K562 (cell line): Measurements from ENCODE around the gene ATG7. TPM values are rescaled to one million over a fixed set of nuclear protein-coding genes. Genes with fewer than 3 reads are reported as not detected.
A peak's percentile ranks its signal among the peaks of the same experiment; 100 is the strongest.

Source experiments
- AFF1 ChIP-seq, 2 experiments: fragments of 450-650 bp; IDR thresholded peaks; 2 replicates each; pipeline ENCODE4 v1.6.1; 2018; ENCODE audit warnings: mild to moderate bottlenecking in 2 of 2, low read depth in 1 of 2; ENCODE audit not compliant: partially characterized antibody in 2 of 2
- CSDE1 ChIP-seq, 2 experiments: fragments of 450-650 bp; IDR thresholded peaks; 2 replicates each; pipeline ENCODE4 v1.6.1; 2016; ENCODE audit warnings: mild to moderate bottlenecking in 1 of 2
- DIDO1 ChIP-seq: fragments of 450-650 bp; IDR thresholded peaks from 2 replicates; pipeline ENCODE4 v1.6.1; 2016; ENCODE audit warnings: low read depth, missing biosample characterization, missing genetic modification characterization
- HNRNPUL1 ChIP-seq: fragments of 200-400 bp; formaldehyde crosslinking; IDR thresholded peaks from 2 replicates; pipeline ENCODE4 v1.6.1; 2017; ENCODE audit warnings: low read length
- KDM2B ChIP-seq: fragments of 250-450 bp; sonication (Bioruptor Pico); IDR thresholded peaks from 2 replicates; pipeline ENCODE4 v1.8.0; 2021; ENCODE audit warnings: mild to moderate bottlenecking, moderate library complexity
- MAX ChIP-seq: sonication (generic); formaldehyde crosslinking; IDR thresholded peaks from 2 replicates; pipeline ENCODE4 v1.9.0; 2022; ENCODE audit warnings: mild to moderate bottlenecking, missing genetic modification reagents
- RBM34 ChIP-seq: fragments of 200-400 bp; formaldehyde crosslinking; IDR thresholded peaks from 2 replicates; pipeline ENCODE4 v1.6.1; 2018; ENCODE audit warnings: low read length, borderline replicate concordance; ENCODE audit not compliant: insufficient read depth
- SMC3 ChIP-seq: conservative IDR thresholded peaks from 2 replicates; pipeline ENCODE4 v1.6.1; 2011; ENCODE audit warnings: low read depth, low read length, improper control_type of control experiment; ENCODE audit not compliant: insufficient read depth
- TOE1 ChIP-seq, 2 experiments: fragments of 450-650 bp in 1 of 2; sonication (generic) in 1 of 2; formaldehyde crosslinking in 1 of 2; IDR thresholded peaks; 2 replicates each; pipeline versions ENCODE4 v1.7.1 to v1.8.0; 2016 to 2022; ENCODE audit warnings: borderline replicate concordance in 2 of 2, mild to moderate bottlenecking in 2 of 2, antibody characterized with exemption in 1 of 2, inconsistent platforms in 1 of 2, low read depth in 1 of 2, missing genetic modification reagents in 1 of 2, moderate library complexity in 1 of 2
- ZNF695 ChIP-seq: fragments of 450-650 bp; formaldehyde crosslinking; IDR thresholded peaks from 2 replicates; pipeline ENCODE4 v1.4.0; 2020; ENCODE audit warnings: mild to moderate bottlenecking, moderate library complexity
- ZNF77 ChIP-seq: fragments of 250-450 bp; sonication (Bioruptor Pico); IDR thresholded peaks from 2 replicates; pipeline ENCODE4 v1.5.0; 2020
- polyA plus RNA-seq, 8 experiments: library from polyadenylated mRNA; depleted of rRNA in 4 of 8; stranded (reverse) in 5 of 8; unstranded in 3 of 8; fragments of >200 nt; fragmentation: Nextera tagmentation in 2 of 8; fragmentation: Illumina TruSeq in 1 of 8; extraction: Ambion mirVana in 2 of 8; extraction: Trizol in 1 of 8; gene quantifications; 2 replicates each; pipeline versions ENCODE4 v1.2.1 to v1.2.3, GENCODE V29; 2011 to 2014; ENCODE audit warnings: inconsistent platforms in 1 of 8, missing spikeins in 1 of 8
- total RNA-seq, 7 experiments: library from RNA; depleted of rRNA in 6 of 7; stranded (reverse); fragments of >200 nt in 6 of 7; fragmentation: Illumina TruSeq in 2 of 7; extraction: Trizol in 2 of 7; gene quantifications; 2 replicates each; pipeline versions ENCODE4 v1.2.1 to v1.2.3, GENCODE V29; 2011 to 2021; ENCODE audit warnings: low replicate concordance in 1 of 7
- TF ChIP-seq, protein P1 (sequence below): fragments of 250-450 bp; sonication (Bioruptor Pico); IDR thresholded peaks from 2 replicates; pipeline ENCODE4 v1.5.0; 2020; ENCODE audit warnings: mild to moderate bottlenecking
- TF ChIP-seq, protein P2 (sequence below), 2 experiments: fragments of 250-450 bp in 1 of 2; fragments of 450-650 bp in 1 of 2; sonication (Bioruptor Pico) in 1 of 2; IDR thresholded peaks; 2 replicates each; pipeline versions ENCODE4 v1.6.1 to v1.8.0; 2016 to 2021; ENCODE audit warnings: mild to moderate bottlenecking in 2 of 2, moderate library complexity in 2 of 2, missing compliant biosample characterization in 1 of 2, missing genetic modification characterization in 1 of 2
- TF ChIP-seq, protein P3 (sequence below): fragments of 250-450 bp; sonication (Bioruptor Pico); IDR thresholded peaks from 2 replicates; pipeline ENCODE4 v1.4.0; 2020; ENCODE audit warnings: borderline replicate concordance
- TF ChIP-seq, protein P4 (sequence below): fragments of 250-450 bp; sonication (Bioruptor Pico); IDR thresholded peaks from 2 replicates; pipeline ENCODE4 v1.5.0; 2020; ENCODE audit warnings: mild to moderate bottlenecking, borderline replicate concordance

Gene ATG7
- total and polyA plus RNA-seq, 9 of the 15 experiments (the other 6 are each of a cell fraction or from before 2014, with no cell fraction given): 18.3 to 45.3 (median 33.6) TPM

- peak in 1 of 2 experiments; percentile 19 for TF ChIP-seq AFF1 (IDR thresholded peaks at IDR 0.05; ENCODE audit: low read depth in 1 of 2, partially characterized antibody in 2 of 2)
- no peak for TF ChIP-seq SMC3
- TF ChIP-seq, protein P1, sequence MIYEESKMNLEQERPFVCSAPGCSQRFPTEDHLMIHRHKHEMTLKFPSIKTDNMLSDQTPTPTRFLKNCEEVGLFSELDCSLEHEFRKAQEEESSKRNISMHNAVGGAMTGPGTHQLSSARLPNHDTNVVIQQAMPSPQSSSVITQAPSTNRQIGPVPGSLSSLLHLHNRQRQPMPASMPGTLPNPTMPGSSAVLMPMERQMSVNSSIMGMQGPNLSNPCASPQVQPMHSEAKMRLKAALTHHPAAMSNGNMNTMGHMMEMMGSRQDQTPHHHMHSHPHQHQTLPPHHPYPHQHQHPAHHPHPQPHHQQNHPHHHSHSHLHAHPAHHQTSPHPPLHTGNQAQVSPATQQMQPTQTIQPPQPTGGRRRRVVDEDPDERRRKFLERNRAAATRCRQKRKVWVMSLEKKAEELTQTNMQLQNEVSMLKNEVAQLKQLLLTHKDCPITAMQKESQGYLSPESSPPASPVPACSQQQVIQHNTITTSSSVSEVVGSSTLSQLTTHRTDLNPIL: no peak
- TF ChIP-seq KDM2B (CRISPR knock-in tag): no peak
- no peak for TF ChIP-seq MAX
- TF ChIP-seq RBM34: no peak
- TF ChIP-seq CSDE1 (IDR thresholded peaks at IDR 0.05): no peak
- TF ChIP-seq, protein P2, sequence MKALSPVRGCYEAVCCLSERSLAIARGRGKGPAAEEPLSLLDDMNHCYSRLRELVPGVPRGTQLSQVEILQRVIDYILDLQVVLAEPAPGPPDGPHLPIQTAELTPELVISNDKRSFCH (CRISPR knock-in tag; IDR thresholded peaks at IDR 0.05): no peak
- TF ChIP-seq, protein P2 (tag; IDR thresholded peaks at IDR 0.05): 0 out of 2 replicates have a peak, but pooled peaks have one; percentile 35
- TF ChIP-seq, protein P3, sequence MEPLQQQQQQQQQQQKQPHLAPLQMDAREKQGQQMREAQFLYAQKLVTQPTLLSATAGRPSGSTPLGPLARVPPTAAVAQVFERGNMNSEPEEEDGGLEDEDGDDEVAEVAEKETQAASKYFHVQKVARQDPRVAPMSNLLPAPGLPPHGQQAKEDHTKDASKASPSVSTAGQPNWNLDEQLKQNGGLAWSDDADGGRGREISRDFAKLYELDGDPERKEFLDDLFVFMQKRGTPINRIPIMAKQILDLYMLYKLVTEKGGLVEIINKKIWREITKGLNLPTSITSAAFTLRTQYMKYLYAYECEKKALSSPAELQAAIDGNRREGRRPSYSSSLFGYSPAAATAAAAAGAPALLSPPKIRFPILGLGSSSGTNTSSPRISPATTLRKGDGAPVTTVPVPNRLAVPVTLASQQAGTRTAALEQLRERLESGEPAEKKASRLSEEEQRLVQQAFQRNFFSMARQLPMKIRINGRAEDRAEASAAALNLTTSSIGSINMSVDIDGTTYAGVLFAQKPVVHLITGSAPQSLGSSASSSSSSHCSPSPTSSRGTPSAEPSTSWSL (CRISPR knock-in tag): no peak
- no peak; the same call in 1 of the 2 replicates for TF ChIP-seq TOE1 (IDR thresholded peaks at IDR 0.05; ENCODE audit: borderline replicate concordance)
- TF ChIP-seq TOE1 (CRISPR knock-in tag; IDR thresholded peaks at IDR 0.05; ENCODE audit: borderline replicate concordance, low read depth): no peak
- no peak for TF ChIP-seq HNRNPUL1
- no peak for TF ChIP-seq DIDO1 (tag)
- TF ChIP-seq, protein P4, sequence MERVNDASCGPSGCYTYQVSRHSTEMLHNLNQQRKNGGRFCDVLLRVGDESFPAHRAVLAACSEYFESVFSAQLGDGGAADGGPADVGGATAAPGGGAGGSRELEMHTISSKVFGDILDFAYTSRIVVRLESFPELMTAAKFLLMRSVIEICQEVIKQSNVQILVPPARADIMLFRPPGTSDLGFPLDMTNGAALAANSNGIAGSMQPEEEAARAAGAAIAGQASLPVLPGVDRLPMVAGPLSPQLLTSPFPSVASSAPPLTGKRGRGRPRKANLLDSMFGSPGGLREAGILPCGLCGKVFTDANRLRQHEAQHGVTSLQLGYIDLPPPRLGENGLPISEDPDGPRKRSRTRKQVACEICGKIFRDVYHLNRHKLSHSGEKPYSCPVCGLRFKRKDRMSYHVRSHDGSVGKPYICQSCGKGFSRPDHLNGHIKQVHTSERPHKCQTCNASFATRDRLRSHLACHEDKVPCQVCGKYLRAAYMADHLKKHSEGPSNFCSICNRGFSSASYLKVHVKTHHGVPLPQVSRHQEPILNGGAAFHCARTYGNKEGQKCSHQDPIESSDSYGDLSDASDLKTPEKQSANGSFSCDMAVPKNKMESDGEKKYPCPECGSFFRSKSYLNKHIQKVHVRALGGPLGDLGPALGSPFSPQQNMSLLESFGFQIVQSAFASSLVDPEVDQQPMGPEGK (CRISPR knock-in tag): no peak
- TF ChIP-seq ZNF77 (CRISPR knock-in tag): no peak
- TF ChIP-seq ZNF695 (CRISPR knock-in tag): no peak
These were observed 16.8 kb downstream of the ATG7 start (continued) for GRCh38 chr3:11288786-11289637.
